ENCODE measurements around the gene ECD.

ECD gene

DNA sequence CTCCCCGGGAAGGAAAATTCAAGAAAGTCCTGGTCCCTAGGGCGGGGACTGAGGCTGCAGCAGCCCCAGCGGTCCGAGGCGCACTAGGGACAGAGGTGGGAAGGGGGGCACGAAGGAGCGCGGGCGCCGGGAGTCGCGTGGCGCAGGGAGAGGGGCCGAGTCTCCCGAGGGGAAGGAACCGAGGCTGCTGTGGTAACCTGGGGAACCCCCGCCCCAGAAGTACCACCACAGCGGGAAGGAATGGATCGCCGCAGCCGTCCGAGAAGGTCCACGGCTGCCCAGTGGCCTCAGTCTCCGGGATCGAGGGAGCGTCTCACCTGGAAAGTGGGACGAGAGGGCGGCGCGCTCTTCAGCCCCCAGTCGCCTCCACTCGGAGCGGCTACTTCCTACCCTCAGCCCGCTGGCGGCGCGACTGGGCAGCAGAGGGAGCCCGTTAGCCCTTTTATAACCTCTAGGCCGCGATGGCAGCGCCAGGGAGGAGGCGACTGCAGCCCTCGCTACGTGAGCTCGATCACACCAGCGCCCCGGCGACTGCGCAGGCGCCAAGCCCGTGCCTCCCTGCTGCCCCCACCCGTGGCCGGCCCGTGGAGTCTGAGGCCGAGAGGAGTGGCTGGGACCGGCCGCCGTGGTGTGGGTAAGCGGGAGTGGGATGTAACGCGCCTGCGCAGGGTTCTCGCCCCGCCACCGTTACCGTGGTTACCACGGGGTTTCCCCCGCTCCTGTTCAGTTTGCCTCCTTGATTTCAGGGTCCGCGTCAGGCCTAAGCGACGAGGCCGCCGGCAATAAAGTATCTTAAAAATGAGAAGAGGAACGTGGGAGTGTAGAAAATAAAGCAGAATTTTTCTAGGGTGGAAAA is 71.1 kb downstream of the ECD start, which contains the start of gene P4HA1:
P4HA1 (minus strand) TSS at position 418 of the 856 bp plus-strand sequence. CDS start 21,983 bp downstream, outside the sequence.
- DNase-seq (ENCODE audit: low read depth) = peak; percentile 95

GRCh38 chr10:73096041-73096448 is 71.8 kb downstream of the ECD start:
- DNase-seq (ENCODE audit: low read depth) = peak; percentile 44

GRCh38 chr10:73095481-73096021 is 72.3 kb downstream of the ECD start:
- DNase-seq (ENCODE audit: low read depth) = no peak

- DNase-seq (ENCODE audit: low read depth) = no peak
These were observed 72.8 kb downstream of the ECD start for GRCh38 chr10:73094986-73095480.

DNA sequence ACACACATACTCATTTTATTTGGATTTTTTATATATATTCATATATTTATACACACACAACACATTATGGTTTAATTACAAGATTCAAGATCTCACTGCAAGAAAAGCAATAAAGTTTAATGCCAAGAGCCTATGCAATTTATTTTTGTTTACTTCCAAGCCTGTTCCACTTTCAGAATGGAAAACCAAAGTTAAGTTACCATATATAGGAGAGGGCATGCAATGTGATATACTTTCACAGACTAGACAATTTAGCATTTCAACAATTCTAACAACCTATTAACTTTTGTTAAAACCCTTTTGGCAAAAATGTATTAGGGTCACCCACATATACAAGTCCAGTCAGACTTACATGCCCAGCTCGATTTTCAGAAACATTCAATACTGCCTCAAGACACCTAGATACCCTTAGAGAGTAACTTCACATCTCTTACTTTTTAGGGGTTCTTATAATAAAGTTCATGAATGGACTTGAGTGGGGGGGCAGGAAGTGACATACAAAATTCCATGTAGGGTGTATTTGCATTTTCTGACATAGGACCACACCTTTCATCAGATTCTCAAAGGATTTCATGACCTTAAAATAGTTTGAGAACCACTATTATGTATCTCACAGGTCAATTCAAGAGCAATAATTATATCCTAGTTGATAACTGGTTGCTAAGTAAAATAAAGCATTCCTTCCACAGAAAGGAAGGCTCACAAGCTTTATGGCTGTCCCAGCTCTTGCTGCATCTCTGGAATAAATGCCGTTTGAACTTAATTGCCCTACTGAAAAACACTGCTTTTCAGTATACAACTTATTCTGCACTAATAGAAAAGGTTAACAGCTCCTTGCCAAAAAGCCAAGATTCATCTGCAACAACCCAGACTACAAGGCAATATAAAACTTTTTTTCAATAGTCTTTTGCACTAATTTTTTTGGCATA is 73.6 kb downstream of the ECD start:
- DNase-seq (ENCODE audit: low read depth) = no peak

DNA sequence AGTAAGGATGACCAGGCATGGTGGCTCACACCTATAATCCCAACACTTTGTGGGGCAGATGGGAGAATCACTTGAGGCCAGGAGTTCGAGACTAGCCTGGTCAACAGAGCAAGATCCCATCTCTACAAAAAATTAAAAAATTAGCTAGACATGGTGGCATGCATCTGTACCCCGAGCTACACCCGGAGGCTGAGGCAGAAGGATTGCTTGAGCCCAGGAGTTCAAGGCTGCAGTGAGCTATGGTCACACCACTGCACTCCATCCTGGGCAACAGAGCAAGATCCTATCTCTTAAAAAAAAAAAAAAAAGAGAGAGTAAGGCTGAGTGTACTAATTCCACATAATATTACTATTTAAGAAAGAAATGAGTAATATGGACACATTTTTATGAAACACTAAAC is 75.0 kb downstream of the ECD start:
- no peak for DNase-seq (ENCODE audit: low read depth)

GRCh38 chr10:73088304-73088703 is 79.5 kb downstream of the ECD start:
- DNase-seq (ENCODE audit: low read depth) = no peak

GRCh38 chr10:73086816-73087215 is 81.0 kb downstream of the ECD start:
- no peak for DNase-seq (ENCODE audit: low read depth)

- DNase-seq (ENCODE audit: low read depth) = no peak
These were observed 83.6 kb downstream of the ECD start for GRCh38 chr10:73084209-73084608.

Measured in stimulated activated CD8-positive, alpha-beta memory T cell treated with anti-CD3 and anti-CD28 coated beads, Interleukin-7, amount 100 ng/mL, for 24 hours (primary cell).